Measurements from ENCODE around the gene PCYT1A.

PCYT1A gene

DNA sequence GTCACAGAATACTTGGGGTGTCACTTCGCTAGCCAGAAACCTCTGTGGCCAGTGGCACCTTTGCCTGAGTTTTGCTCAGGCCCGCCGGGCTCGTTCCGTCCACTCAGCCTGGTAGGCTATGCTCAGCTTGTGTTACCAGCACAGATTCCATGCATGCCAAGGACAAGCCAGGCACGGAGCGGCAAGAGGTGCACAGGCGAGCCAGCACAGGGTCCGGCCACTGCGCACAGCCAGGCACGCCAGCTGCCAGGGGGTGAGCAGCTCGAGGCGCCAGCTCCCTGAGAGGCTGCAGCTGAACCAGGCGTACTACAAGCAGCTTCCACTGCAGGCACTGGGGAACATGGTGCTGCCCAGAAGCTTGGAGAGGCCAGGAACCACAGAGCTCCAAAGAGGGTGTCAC is 14.7 kb downstream of the PCYT1A start:
- H3K9ac ChIP-seq (ENCODE audit: low read length) = no peak overlapping the region
- H3K79me2 ChIP-seq (ENCODE audit: low read length) = peaks cover 62% of the 10 kb centered on the region
- TF ChIP-seq EZH2phosphoT487 (IDR thresholded peaks at IDR 0.05; ENCODE audit: low read length) = no peak
- TF ChIP-seq, protein P1, sequence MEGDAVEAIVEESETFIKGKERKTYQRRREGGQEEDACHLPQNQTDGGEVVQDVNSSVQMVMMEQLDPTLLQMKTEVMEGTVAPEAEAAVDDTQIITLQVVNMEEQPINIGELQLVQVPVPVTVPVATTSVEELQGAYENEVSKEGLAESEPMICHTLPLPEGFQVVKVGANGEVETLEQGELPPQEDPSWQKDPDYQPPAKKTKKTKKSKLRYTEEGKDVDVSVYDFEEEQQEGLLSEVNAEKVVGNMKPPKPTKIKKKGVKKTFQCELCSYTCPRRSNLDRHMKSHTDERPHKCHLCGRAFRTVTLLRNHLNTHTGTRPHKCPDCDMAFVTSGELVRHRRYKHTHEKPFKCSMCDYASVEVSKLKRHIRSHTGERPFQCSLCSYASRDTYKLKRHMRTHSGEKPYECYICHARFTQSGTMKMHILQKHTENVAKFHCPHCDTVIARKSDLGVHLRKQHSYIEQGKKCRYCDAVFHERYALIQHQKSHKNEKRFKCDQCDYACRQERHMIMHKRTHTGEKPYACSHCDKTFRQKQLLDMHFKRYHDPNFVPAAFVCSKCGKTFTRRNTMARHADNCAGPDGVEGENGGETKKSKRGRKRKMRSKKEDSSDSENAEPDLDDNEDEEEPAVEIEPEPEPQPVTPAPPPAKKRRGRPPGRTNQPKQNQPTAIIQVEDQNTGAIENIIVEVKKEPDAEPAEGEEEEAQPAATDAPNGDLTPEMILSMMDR (IDR thresholded peaks at IDR 0.05; ENCODE audit: low read length) = no peak
- TF ChIP-seq EZH2 (optimal IDR thresholded peaks at IDR 0.05; ENCODE audit: low read depth, low read length) = no peak

DNA sequence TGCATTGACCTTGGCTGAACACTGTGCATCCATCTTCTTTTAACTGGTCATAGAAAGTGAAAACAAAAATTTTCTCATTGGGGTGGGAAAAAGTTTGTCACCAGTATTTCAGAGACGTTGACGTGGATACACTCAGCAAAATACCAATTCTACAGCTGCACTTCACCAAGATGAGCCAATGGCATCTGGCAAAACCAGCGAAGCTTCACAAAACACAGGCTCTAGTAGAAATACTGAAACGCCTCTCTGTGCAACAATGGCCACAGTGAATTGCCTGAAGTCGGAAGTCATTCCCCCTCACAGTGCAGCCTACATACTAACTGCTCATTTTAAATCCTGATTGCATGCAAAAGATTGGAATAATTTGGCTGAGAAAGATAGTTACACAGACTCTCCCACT is 17.0 kb downstream of the PCYT1A start:
- Histone ChIP-seq H3K9me3 (replicated peaks; ENCODE audit: insufficient read depth, low read length) (no peaks in the 10 kb centered on the region), H3K4me3 (ENCODE audit: low read length) (no peak overlapping the region), H3K9me2 (replicated peaks; ENCODE audit: insufficient read depth, low read length) (no peaks in the 10 kb centered on the region), H3K4me1 (ENCODE audit: low read length) (peaks cover 22% of the 10 kb centered on the region), H3K27me3 (replicated peaks; ENCODE audit: insufficient read depth, low read length) (no peaks in the 10 kb centered on the region), H3K9ac (ENCODE audit: low read length) (no peak overlapping the region), H3K27ac (ENCODE audit: low read length) (no peak overlapping the region), H3F3A (ENCODE audit: insufficient read depth, low read length) (peaks cover 16% of the 10 kb centered on the region), H3K4me2 (ENCODE audit: low read depth, low read length) (no peak overlapping the region), H4K20me1 (ENCODE audit: insufficient read depth, low read length) (no peaks in the 10 kb centered on the region), H2AFZ (ENCODE audit: low read length) (no peak overlapping the region), H3K79me2 (ENCODE audit: low read length) (peaks cover 40% of the 10 kb centered on the region), H3K36me3 (replicated peaks; ENCODE audit: insufficient read depth, low read length) (0 out of 2 replicates have a peak, but pooled peaks cover 4% of the 10 kb centered on the region)
- no peak for DNase-seq
- no peak for TF ChIP-seq EZH2phosphoT487 (IDR thresholded peaks at IDR 0.05; ENCODE audit: low read length)

More for the DNA sequence above, 14.7 kb downstream of the PCYT1A start:
- H3K9me2 ChIP-seq (replicated peaks; ENCODE audit: insufficient read depth, low read length) = no peaks in the 10 kb centered on the region
- H3K4me3 ChIP-seq (ENCODE audit: low read length) = no peak overlapping the region
- H3K4me1 ChIP-seq (ENCODE audit: low read length) = peaks cover 22% of the 10 kb centered on the region
- H3K4me2 ChIP-seq (ENCODE audit: low read depth, low read length) = no peak overlapping the region
- H4K20me1 ChIP-seq (ENCODE audit: insufficient read depth, low read length) = no peaks in the 10 kb centered on the region
- H3K9me3 ChIP-seq (replicated peaks; ENCODE audit: insufficient read depth, low read length) = no peaks in the 10 kb centered on the region
- H3F3A ChIP-seq (ENCODE audit: insufficient read depth, low read length) = peaks cover 16% of the 10 kb centered on the region
- H3K36me3 ChIP-seq (replicated peaks; ENCODE audit: insufficient read depth, low read length) = 0 out of 2 replicates have a peak, but pooled peaks cover 4% of the 10 kb centered on the region
- no peak overlapping the region for H3K27ac ChIP-seq (ENCODE audit: low read length)
- no peak for DNase-seq
- H2AFZ ChIP-seq (ENCODE audit: low read length) = no peak overlapping the region
- no peaks in the 10 kb centered on the region for H3K27me3 ChIP-seq (replicated peaks; ENCODE audit: insufficient read depth, low read length)

DNA sequence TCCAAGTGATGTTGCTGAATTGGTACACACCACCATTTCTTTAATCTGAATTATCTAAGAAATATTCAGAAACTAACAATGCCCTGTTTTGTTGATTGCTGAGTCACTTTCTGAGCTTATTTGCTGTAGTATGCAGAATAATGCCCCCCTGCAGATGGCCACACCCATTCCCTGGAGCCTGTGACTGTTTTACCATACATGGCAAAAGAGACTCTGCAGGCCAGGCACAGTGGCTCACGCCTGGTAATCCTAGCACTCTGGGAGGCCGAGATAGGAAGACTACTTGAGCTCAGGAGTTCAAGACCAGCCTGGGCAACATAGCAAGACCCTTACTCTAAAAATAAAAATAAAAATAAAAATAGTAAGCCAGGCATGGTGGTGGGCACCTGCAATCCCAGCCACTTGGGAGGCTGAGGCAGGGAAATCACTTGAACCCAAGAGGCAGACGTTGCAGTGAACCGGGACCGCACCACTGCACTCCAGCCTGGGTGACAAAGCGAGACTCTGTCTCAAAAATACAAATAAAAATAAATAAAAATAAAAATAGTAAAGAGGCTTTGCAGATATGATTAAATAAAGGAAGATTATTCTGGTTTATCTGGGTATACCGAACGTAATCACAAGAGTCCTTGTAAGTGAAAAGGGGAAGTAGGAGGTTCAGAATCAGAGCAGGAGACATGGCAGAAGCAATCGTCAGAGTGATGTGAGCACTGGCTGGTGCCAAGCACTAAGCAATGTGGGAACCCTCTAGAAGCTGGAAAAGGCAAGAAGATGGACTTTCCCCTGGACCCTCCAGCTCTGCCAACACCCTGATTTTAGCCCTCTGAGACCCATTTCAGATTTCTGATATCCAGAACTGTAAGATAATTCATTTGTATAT is 19.0 kb downstream of the PCYT1A start:
- peaks cover 35% of the 10 kb centered on the region for H3K79me2 ChIP-seq (ENCODE audit: low read length)
- 0 out of 2 replicates have a peak, but pooled peaks cover 4% of the 10 kb centered on the region for H3K36me3 ChIP-seq (replicated peaks; ENCODE audit: insufficient read depth, low read length)
- no peaks in the 10 kb centered on the region; the same call in 1 of the 2 replicates for H3F3A ChIP-seq (ENCODE audit: insufficient read depth, low read length)
- H3K9ac ChIP-seq (ENCODE audit: low read length) = no peak overlapping the region
- no peak for DNase-seq
- H3K9me2 ChIP-seq (replicated peaks; ENCODE audit: insufficient read depth, low read length) = no peaks in the 10 kb centered on the region
- H3K4me1 ChIP-seq (ENCODE audit: low read length) = peaks cover 8% of the 10 kb centered on the region
- H3K27me3 ChIP-seq (replicated peaks; ENCODE audit: insufficient read depth, low read length) = no peaks in the 10 kb centered on the region
- TF ChIP-seq EZH2 (optimal IDR thresholded peaks at IDR 0.05; ENCODE audit: low read depth, low read length) (no peak), EZH2phosphoT487 (IDR thresholded peaks at IDR 0.05; ENCODE audit: low read length) (no peak)
- TF ChIP-seq, protein P1 (IDR thresholded peaks at IDR 0.05; ENCODE audit: low read length) = no peak
- H4K20me1 ChIP-seq (ENCODE audit: insufficient read depth, low read length) = no peaks in the 10 kb centered on the region
- H3K4me3 ChIP-seq (ENCODE audit: low read length) = no peak overlapping the region
- H3K9me3 ChIP-seq (replicated peaks; ENCODE audit: insufficient read depth, low read length) = no peaks in the 10 kb centered on the region
- no peak overlapping the region for H3K27ac ChIP-seq (ENCODE audit: low read length)
- H3K4me2 ChIP-seq (ENCODE audit: low read depth, low read length) = no peak overlapping the region
- no peak overlapping the region for H2AFZ ChIP-seq (ENCODE audit: low read length)

DNA sequence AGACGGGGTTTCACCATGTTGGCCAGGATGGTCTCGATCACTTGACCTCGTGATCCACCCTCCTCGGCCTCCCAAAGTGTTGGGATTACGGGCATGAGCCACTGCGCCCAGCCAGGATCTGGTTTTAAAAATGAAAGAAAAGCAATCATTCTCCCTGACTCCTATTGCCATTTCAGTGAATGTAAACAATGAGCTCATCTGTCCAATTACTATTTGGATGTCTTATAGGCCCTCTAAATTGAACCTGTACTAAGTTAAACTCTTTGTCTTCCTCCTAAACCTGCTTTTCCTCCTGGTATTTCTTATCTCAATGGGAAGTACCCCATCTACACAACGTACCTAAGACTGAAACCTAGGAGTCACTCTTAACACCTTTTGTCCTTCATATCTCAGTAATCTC is 23.7 kb downstream of the PCYT1A start:
- Histone ChIP-seq H3K9ac (ENCODE audit: low read length) (no peak overlapping the region), H3F3A (ENCODE audit: insufficient read depth, low read length) (no peaks in the 10 kb centered on the region), H3K27ac (ENCODE audit: low read length) (no peak overlapping the region), H3K79me2 (ENCODE audit: low read length) (peaks cover 35% of the 10 kb centered on the region), H3K4me1 (ENCODE audit: low read length) (no peaks in the 10 kb centered on the region), H3K27me3 (replicated peaks; ENCODE audit: insufficient read depth, low read length) (no peaks in the 10 kb centered on the region), H3K4me2 (ENCODE audit: low read depth, low read length) (no peak overlapping the region), H3K36me3 (replicated peaks; ENCODE audit: insufficient read depth, low read length) (no peaks in the 10 kb centered on the region), H3K9me3 (replicated peaks; ENCODE audit: insufficient read depth, low read length) (no peaks in the 10 kb centered on the region), H3K4me3 (ENCODE audit: low read length) (no peak overlapping the region), H4K20me1 (ENCODE audit: insufficient read depth, low read length) (no peaks in the 10 kb centered on the region), H3K9me2 (replicated peaks; ENCODE audit: insufficient read depth, low read length) (no peaks in the 10 kb centered on the region), H2AFZ (ENCODE audit: low read length) (no peak overlapping the region)
- no peak for DNase-seq
- TF ChIP-seq, protein P1 (IDR thresholded peaks at IDR 0.05; ENCODE audit: low read length) = no peak
- TF ChIP-seq EZH2phosphoT487 (IDR thresholded peaks at IDR 0.05; ENCODE audit: low read length) = no peak
- TF ChIP-seq EZH2 (optimal IDR thresholded peaks at IDR 0.05; ENCODE audit: low read depth, low read length) = no peak

Data from MM.1S (cell line).